GM18861 (cell line): ENCODE measurements around the gene EBF3.

Experiments used
- ATAC-seq: cut with Tn5 transposase; IDR thresholded peaks from one replicate; pipeline ENCODE4 v1.9.1; 2021; ENCODE audit not compliant: unreplicated experiment

Gene EBF3

GRCh38 chr10:129914153-129914855 is 49.8 kb downstream of the EBF3 start:
- no peak for ATAC-seq

GRCh38 chr10:129912986-129913695 is 50.9 kb downstream of the EBF3 start:
- ATAC-seq, result no peak

DNA sequence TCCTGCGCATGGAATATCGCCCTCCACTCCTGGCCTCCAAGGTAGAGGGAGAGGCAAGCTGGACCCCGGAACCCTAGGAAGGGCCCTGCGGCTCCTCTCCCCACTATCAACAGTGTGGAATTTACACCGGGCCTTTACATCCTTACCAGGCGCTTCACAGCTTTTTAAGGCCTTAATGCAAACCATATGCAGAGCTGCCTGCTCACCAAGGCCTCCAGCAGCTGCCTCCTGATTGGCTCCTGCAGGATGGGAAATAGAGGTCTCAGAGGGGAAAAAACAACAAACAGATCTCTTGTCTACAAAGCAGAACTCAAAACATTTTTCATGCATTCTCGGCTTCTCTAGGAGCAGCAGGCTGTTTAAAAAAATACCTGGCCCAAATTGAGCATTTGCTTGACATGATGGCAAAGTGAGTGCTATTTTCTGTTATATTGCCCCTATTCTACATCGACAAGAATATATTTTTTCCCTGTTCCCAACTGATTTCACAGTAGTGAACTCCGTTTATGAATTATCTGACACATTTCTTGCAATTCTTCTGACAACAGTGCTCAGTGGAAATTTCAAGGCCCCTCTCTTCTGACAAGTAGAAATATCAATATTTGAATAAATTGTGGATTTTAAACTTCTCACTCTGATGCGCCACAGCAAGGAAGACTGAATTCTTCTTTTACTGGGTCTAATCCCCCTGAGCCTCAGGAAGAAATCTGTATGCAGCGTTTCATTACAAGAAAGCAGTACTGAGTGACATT is 51.7 kb downstream of the EBF3 start:
- ATAC-seq, result no peak

DNA sequence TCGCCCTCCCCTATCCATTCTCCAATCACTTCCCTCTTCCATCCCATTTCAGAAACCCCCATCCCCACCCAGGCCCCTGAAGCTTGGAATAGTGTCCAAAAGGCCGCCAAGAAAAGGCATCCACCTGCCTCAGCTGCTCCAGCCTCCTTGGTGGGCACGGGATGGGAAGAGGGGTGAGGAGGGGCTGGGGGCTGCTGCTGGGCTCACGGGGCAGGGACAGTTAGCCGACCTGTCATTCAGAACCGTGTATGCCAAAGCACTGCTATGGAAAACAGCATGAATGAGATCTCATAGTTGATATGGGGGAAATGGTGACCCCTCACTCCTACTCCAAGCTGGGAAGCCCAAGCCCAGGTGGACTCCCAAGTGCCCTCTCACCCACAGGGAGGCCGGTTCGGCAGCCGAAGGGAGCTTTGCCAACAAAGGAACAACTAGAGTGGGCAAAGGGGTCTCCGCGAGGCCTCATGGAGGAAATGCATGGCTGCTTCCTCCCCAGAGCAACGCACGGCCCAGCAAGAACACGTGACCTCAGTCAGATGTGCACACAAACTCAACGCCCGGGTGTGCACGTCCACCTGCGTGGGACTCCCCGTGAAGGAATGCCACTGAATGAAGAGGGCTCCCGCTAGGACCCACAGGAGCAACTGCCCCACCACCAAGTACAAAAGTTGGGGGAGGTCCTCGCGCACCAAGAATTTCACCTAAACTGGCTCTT is 52.5 kb downstream of the EBF3 start:
- no peak for ATAC-seq

DNA sequence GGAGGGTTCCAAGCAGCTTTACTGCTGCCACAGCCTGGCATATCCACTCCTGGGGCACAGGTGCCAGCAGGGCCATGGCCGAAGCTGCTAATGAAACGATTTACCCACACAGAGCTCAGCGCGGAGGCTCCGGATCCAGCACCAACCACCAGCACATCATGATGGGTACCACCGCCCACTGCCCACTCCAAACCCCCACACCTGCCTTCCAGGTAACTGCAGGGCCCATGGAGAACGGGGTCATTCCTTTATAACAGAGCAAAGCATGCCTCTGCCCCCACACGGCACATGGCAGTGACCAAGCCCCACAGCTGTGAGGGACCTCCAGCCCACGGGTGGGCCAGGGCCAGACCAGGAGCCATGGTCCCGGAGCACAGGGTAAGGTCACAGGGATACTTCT is 53.2 kb downstream of the EBF3 start:
- no peak for ATAC-seq

DNA sequence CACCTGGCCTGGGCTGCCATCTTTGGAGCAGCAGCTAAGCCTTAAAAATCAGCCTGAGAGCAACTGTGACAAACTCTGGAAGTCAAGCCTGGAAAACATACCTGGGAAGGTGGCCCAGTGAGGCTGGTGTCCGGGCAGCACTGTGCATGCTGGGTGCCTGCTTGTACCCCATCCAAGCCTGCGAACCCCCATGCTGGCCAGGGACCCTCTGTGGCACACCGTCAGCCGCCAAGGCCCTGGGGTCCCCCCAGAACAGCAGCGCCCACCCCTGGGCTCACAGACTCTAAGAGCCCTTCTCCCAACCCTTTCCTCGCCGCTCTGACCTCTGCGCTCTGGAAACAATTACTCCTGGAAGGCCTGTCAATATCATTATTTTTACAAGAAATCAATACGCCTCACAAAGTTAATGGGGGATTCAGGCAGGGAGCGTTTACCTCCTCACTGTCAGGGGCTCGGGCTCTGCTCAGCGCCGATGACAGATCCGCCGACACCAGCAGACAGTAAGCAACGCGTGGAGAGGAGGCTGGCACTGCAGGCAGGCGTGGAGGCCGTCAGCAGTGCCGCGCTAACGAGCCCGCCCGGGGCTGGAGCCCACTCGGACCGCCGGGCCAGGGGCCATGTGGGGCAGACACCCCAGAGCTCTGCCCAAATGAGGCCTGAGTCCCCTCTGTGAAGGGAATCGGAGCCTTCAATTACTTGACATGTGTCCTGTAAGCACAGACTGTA is 54.4 kb downstream of the EBF3 start:
- no peak for ATAC-seq

DNA sequence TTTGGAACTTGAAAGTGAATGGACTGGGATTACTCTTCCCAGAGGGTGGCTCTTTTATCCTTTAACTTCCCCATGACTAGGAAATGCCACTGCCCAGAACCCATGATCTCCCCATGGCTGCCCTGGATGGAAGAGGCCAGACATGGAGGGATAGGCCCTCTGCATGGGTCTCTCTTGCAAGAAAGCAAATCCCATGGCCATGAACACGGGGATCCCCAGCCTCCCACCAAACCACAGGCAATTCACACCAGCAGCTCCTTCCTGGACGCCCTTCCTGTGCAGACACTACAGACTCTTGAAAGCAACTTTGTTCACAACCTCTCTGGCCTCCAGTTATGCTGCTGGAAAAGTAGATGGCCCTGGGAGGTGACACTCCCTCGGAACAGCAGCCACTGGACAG is 55.0 kb downstream of the EBF3 start:
- no peak for ATAC-seq

GRCh38 chr10:129908406-129908805 is 55.7 kb downstream of the EBF3 start:
- ATAC-seq, result no peak

- ATAC-seq, result no peak
These were observed 58.5 kb downstream of the EBF3 start for GRCh38 chr10:129905553-129905952.

DNA sequence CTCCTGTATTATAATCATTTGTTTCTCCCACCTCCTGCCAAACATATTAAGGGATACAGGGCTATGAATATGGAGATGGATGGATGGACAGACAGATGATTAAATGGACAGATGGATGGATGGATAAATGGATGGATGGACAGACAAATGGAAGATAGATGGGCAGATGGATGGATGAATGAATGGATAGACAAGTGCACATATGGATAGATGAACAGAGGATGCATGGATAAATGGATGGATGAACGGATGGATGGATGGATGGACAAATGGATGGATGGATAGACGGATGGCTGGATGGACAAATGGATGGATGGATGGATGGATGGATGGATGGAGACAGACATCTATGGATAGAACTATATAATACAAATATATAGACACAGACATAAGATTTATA is 59.8 kb downstream of the EBF3 start:
- ATAC-seq, result no peak

DNA sequence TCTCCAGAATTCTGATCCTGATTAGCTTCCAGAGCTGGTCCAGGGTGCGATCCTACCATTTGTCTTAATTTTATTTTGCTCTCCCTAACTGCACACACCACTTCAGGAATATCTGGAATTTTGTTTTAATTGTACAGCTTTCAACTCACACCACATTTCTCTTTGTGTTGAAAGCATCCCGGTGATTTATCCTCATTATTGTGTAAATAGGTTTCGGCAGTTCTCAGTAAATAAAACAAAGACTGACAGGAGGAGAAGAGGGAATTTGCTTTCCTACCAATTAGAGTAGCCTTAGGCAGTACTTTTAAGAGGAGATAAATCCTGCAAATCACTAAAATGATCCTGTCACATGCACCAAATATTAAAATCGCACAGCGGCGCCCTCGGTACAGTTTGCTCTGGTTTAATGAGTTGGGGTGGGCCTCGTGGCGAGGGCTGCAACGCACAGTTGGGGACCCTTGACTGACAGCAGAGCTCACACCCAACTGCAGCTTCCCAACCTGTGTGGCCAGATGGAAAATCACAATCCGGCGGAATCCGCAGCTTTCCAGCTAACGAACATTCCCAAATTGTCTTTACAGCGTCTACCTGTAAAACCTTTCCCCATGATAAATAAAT is 62.6 kb downstream of the EBF3 start:
- ATAC-seq, result no peak

- no peak for ATAC-seq
These were observed 63.2 kb downstream of the EBF3 start for GRCh38 chr10:129900825-129901224.

DNA sequence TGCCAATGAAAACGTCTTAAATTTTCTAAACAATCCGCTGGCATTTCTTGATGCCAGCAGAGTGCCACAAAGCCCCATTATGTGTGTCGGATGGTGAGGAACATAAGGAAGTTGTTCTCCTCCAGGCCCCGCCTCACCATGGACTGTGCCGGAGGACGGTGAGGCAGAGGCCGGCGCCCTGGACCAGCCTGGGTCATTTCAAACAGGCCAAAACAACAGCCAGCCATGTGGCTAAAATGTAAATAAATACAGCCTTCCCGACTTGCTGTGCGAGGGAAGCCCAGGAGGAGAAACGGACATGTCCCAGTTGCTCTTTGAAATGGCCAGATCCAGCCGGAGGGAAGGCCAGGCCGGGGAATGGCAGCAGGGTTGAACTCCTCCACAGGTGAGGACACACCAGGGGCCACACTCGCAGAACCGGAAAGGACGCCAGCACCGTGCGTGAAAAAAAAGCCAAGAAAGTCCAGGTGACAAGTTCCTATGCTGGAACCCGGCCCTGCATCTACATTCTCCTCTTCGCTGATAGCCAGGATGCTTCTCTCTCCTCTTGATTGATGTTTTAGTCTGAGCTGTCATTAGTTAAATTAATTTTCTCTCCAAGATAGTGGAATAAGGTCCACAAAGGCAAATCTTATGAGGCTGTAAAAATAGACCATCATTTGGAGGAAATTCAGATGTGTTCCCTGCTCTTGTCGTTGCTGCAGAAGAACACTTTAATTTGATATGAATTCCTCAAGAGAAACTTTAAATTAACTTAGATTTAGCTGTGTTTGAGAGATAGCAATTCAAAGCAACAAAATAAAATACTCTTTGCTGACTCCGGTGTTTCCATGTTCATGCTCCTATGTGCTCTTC is 64.6 kb downstream of the EBF3 start:
- no peak for ATAC-seq

DNA sequence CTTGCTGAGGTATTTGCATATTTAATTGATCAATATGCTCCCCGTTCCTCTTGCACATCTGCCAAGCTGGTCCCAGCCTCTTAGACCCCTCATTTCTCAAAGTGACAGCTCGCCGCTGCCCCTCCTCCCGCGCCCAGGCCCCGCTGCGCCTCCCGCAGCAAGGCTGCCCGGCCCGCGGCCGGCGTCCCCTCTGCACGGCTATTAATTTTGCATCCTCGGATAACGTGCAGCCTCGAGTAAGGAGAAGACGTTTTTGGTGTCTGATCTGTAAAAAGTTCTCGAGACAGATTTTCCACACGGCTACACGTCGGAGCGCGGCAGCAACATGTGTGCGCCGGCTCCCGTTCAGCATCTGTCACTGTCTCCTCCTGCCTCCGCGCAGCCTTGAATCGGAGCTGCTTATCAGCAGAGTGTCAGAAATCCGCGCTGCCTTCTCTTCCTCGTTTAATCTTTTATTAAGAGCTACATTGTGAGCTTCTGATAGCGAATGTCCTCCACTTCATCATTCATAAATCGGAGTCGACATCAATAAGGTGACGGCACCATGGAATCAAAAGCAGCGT is 65.3 kb downstream of the EBF3 start:
- ATAC-seq, result no peak

DNA sequence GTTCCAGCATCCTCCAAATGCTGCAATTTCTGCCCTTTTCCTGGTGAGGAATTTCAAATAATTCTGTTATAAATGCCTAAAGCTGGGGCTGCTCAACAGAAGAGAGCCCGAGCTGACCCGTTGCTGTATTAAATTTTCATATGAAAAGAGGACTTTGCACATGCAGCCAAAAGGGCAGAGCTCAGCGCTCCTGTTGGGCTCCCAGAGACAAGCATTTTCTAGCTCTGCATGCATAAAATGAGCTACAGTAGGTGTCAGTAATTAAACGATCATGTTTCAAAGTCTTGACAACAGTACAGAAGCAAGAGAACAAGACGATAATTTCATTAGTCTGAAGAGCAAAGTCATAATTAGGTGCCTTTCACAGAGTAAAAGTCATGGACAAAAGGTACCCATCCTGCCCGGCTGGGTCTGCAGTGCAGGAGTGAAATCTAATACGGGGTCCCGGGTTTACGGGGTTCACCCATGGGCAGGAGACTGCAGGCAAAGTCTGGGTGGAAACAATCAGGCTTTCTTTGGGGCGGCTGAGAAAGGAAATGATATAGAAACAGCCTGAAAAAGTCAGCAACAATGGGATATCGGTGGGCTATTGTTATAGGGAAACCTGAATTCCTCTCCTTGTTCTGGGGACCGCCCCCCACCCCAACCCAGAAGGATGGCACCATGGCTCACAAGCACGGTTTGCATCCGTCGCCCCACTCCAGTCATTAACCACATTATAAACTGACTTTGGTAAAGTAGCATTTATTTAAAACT is 66.0 kb downstream of the EBF3 start:
- no peak for ATAC-seq

DNA sequence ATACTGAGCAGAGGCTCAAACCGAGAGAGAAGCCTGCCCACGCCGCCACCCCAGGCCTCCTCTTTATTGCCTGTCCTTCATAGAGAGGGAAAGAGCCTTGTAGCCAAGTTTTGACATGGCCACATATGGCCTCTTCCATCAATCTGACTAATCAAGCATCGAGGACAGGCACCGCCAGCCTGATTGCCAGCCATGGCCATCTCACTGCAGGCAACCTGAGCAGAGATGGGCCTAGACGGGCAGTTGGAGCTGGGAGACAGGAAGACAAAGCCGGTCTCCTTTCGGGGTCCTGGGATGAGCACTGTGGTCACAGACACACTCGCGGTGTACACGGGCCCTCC is 67.2 kb downstream of the EBF3 start:
- no peak for ATAC-seq

DNA sequence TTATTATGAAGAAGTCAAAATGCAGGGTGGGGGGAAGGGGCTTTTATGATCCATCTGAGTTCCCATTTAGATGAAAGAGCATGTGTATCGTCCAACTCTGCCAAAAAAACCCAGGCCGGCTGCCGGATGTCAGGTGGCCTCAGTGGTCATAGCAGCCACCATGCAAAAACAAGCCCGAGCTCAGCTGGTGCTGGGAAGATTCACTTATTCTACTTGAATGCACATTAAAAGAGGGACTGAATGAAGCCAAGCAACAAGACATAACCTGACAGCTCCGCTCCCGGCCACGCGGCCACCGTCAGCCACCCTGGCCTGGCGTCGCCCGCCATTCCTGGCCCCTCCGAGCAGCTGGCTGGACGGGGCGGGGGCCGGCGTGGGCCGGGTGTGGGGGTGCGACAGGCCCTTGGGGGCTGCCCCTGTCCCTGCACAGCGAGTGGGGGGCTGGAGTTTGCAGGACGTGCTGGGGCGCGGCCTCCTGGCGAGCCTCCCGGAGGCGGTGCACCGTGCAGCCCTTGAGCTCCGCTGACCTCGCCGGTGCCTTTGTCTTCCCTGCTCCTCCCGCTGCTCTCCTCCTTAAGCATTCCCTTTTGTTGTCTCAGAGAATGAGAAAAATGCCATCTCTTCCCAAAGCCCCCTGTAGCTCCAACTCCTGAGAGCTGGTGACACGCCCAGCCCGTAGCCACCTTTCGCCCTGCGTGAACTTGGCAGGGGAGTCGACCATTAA is 67.8 kb downstream of the EBF3 start:
- no peak for ATAC-seq

GRCh38 chr10:129895811-129896135 is 68.3 kb downstream of the EBF3 start:
- no peak for ATAC-seq
